ENCODE data around the gene STPG1. TPM values are rescaled to one million over a fixed set of nuclear protein-coding genes. Genes with fewer than 3 reads are reported as not detected.
A peak's percentile ranks its signal among the peaks of the same experiment; 100 is the strongest.

Gene STPG1
- polyA plus RNA-seq, 3 donors from 2014 or later, result 0.42 to 0.62 TPM; not detected in 1

- no peaks in the 10 kb centered on the region for H3K9me3 Mint-ChIP-seq
- peaks cover under 1% of the 10 kb centered on the region in 2 donors for H3K4me1 Mint-ChIP-seq
- H3K27me3 Mint-ChIP-seq (ENCODE audit: low read depth in 3 of 3), result peaks cover 2 to 4% (median 4%) of the 10 kb centered on the region in 3 donors
- no peak overlapping the region for H3K4me3 Mint-ChIP-seq
- no peaks in the 10 kb centered on the region for H3K36me3 Mint-ChIP-seq
- no peak overlapping the region for H3K27ac Mint-ChIP-seq
- DNase-seq, result no peak
Measured at GRCh38 chr1:24327891-24328290, 85.7 kb downstream of the STPG1 start.

- Mint-ChIP-seq H3K4me1 (peaks cover 4 to 5% of the 10 kb centered on the region in 2 donors), H3K4me3 (no peak overlapping the region), H3K36me3 (no peaks in the 10 kb centered on the region), H3K27ac (no peak overlapping the region), H3K27me3 (ENCODE audit: low read depth in 3 of 3) (peaks cover 2 to 7% (median 4%) of the 10 kb centered on the region in 3 donors), H3K9me3 (no peaks in the 10 kb centered on the region)
- no peak for DNase-seq
Measured at GRCh38 chr1:24327486-24327885, 86.1 kb downstream of the STPG1 start.

GRCh38 chr1:24325587-24326449, 87.8 kb downstream of the STPG1 start:
- no peak for DNase-seq
- no peak overlapping the region for H3K4me3 Mint-ChIP-seq
- peaks cover 4 to 16% (median 15%) of the 10 kb centered on the region in 3 donors for H3K27me3 Mint-ChIP-seq (ENCODE audit: low read depth in 3 of 3)
- no peaks in the 10 kb centered on the region for H3K9me3 Mint-ChIP-seq
- H3K4me1 Mint-ChIP-seq, result peaks cover 16 to 20% of the 10 kb centered on the region in 2 donors
- no peak overlapping the region for H3K27ac Mint-ChIP-seq
- no peaks in the 10 kb centered on the region for H3K36me3 Mint-ChIP-seq

- Mint-ChIP-seq H3K4me1 (peaks cover 25 to 29% of the 10 kb centered on the region in 2 donors), H3K27ac (no peak overlapping the region), H3K9me3 (no peaks in the 10 kb centered on the region), H3K27me3 (ENCODE audit: low read depth in 3 of 3) (peaks cover 4 to 22% (median 19%) of the 10 kb centered on the region in 3 donors), H3K4me3 (no peak overlapping the region), H3K36me3 (no peaks in the 10 kb centered on the region)
- no peak for DNase-seq
Measured at GRCh38 chr1:24324903-24325302, 88.7 kb downstream of the STPG1 start.

GRCh38 chr1:24323281-24323680, 90.3 kb downstream of the STPG1 start:
- Mint-ChIP-seq H3K36me3 (no peaks in the 10 kb centered on the region), H3K4me3 (no peak overlapping the region), H3K27me3 (ENCODE audit: low read depth in 3 of 3) (peaks cover 14 to 35% (median 32%) of the 10 kb centered on the region in 3 donors), H3K9me3 (peaks cover 0 to 2% (median 0%) of the 10 kb centered on the region in 6 donors), H3K4me1 (peaks cover 41 to 46% of the 10 kb centered on the region in 2 donors), H3K27ac (no peak overlapping the region)
- no peak for DNase-seq

GRCh38 chr1:24322470-24323177, 91.0 kb downstream of the STPG1 start:
- H3K27me3 Mint-ChIP-seq (ENCODE audit: low read depth in 3 of 3), result peaks cover 16 to 38% (median 36%) of the 10 kb centered on the region in 3 donors

GRCh38 chr1:24321697-24322469, 91.7 kb downstream of the STPG1 start:
- peak overlapping the region; percentile 78 to 92 (median 83) for H3K4me3 Mint-ChIP-seq
- H3K27ac Mint-ChIP-seq, result peak overlapping the region in 4 of 6 donors; percentile 62 to 80 (median 74)
- H3K27me3 Mint-ChIP-seq (ENCODE audit: low read depth in 3 of 3), result peaks cover 16 to 43% (median 39%) of the 10 kb centered on the region in 3 donors
- DNase-seq, result peak; percentile 78 to 80 (median 80)
- H3K4me1 Mint-ChIP-seq, result peaks cover 42 to 48% of the 10 kb centered on the region in 2 donors
- no peaks in the 10 kb centered on the region for H3K36me3 Mint-ChIP-seq
- H3K9me3 Mint-ChIP-seq, result peaks cover 0 to 2% (median 0%) of the 10 kb centered on the region in 6 donors

More at GRCh38 chr1:24322470-24323177, 91.0 kb downstream of the STPG1 start:
- H3K36me3 Mint-ChIP-seq, result no peaks in the 10 kb centered on the region
- H3K4me1 Mint-ChIP-seq, result peaks cover 42 to 48% of the 10 kb centered on the region in 2 donors
- peaks cover 0 to 2% (median 0%) of the 10 kb centered on the region in 6 donors for H3K9me3 Mint-ChIP-seq
- peak overlapping the region in 4 of 6 donors; percentile 62 to 80 (median 74) for H3K27ac Mint-ChIP-seq
- peak overlapping the region; percentile 78 to 92 (median 79) for H3K4me3 Mint-ChIP-seq
- DNase-seq, result no peak

- peaks cover 17 to 43% (median 42%) of the 10 kb centered on the region in 3 donors for H3K27me3 Mint-ChIP-seq (ENCODE audit: low read depth in 3 of 3)
- H3K4me1 Mint-ChIP-seq, result peaks cover 42 to 48% of the 10 kb centered on the region in 2 donors
- DNase-seq, result no peak
- peaks cover 0 to 2% (median 0%) of the 10 kb centered on the region in 6 donors for H3K9me3 Mint-ChIP-seq
- peak overlapping the region in 1 of 6 donors; percentile 67 for H3K27ac Mint-ChIP-seq
- peak overlapping the region; percentile 67 to 83 (median 80) for H3K4me3 Mint-ChIP-seq
- H3K36me3 Mint-ChIP-seq, result no peaks in the 10 kb centered on the region
Measured at GRCh38 chr1:24321126-24321525, 92.5 kb downstream of the STPG1 start.

GRCh38 chr1:24319962-24320361, 93.6 kb downstream of the STPG1 start:
- peaks cover 42 to 48% of the 10 kb centered on the region in 2 donors for H3K4me1 Mint-ChIP-seq
- H3K4me3 Mint-ChIP-seq, result peak overlapping the region in 2 of 5 donors; percentile 45 to 60
- H3K9me3 Mint-ChIP-seq, result peaks cover 0 to 2% (median 0%) of the 10 kb centered on the region in 6 donors
- no peak overlapping the region for H3K27ac Mint-ChIP-seq
- peaks cover 18 to 45% (median 43%) of the 10 kb centered on the region in 3 donors for H3K27me3 Mint-ChIP-seq (ENCODE audit: low read depth in 3 of 3)
- DNase-seq, result no peak
- no peaks in the 10 kb centered on the region for H3K36me3 Mint-ChIP-seq

GRCh38 chr1:24319312-24319863, 94.2 kb downstream of the STPG1 start, which contains the start of gene GRHL3:
Gene GRHL3, plus strand, starts transcription at chr1:24319357. Its CDS starts 195 bp downstream, at chr1:24319552.
- H3K27me3 Mint-ChIP-seq (ENCODE audit: low read depth in 3 of 3), result peaks cover 18 to 45% (median 43%) of the 10 kb centered on the region in 3 donors
- DNase-seq, result no peak
- peak within 1 kb of the TSS in 4 of 5 donors; percentile 11 to 60 (median 30) for H3K4me3 Mint-ChIP-seq
- H3K9me3 Mint-ChIP-seq, result peaks cover 0 to 2% (median 0%) of the 10 kb centered on the region in 6 donors
- H3K4me1 Mint-ChIP-seq, result peaks cover 42 to 48% of the 10 kb centered on the region in 2 donors
- H3K36me3 Mint-ChIP-seq, result no peaks in the 10 kb centered on the region
- no peak within 1 kb of the TSS for H3K27ac Mint-ChIP-seq

- peaks cover 18 to 45% (median 43%) of the 10 kb centered on the region in 3 donors for H3K27me3 Mint-ChIP-seq (ENCODE audit: low read depth in 3 of 3)
Measured at GRCh38 chr1:24318615-24319311, 94.8 kb downstream of the STPG1 start.

GRCh38 chr1:24317956-24318614, 95.5 kb downstream of the STPG1 start:
- Mint-ChIP-seq H3K4me1 (peaks cover 42 to 48% of the 10 kb centered on the region in 2 donors), H3K27ac (no peak overlapping the region), H3K4me3 (no peak overlapping the region), H3K36me3 (no peaks in the 10 kb centered on the region), H3K9me3 (peaks cover 0 to 2% (median 0%) of the 10 kb centered on the region in 6 donors), H3K27me3 (ENCODE audit: low read depth in 3 of 3) (peaks cover 21 to 45% (median 41%) of the 10 kb centered on the region in 3 donors)
- DNase-seq, result no peak

More at GRCh38 chr1:24318615-24319311, 94.8 kb downstream of the STPG1 start:
- Mint-ChIP-seq H3K27ac (no peak overlapping the region), H3K4me3 (peak overlapping the region in 1 of 5 donors; percentile 13), H3K4me1 (peaks cover 42 to 48% of the 10 kb centered on the region in 2 donors), H3K36me3 (no peaks in the 10 kb centered on the region), H3K9me3 (peaks cover 0 to 2% (median 0%) of the 10 kb centered on the region in 6 donors)
- no peak for DNase-seq

All from immature natural killer cell (primary cell).